ENCODE results near the gene C11orf52.

C11orf52 gene

GRCh38 chr11:111947143-111947542 lies 28.4 kb downstream of the C11orf52 start:
- Histone ChIP-seq H3K79me2 (ENCODE audit: insufficient read depth, low read length) (no peaks in the 10 kb centered on the region), H4K20me1 (ENCODE audit: low read depth, low read length) (no peaks in the 10 kb centered on the region), H3F3A (ENCODE audit: insufficient read depth) (no peaks in the 10 kb centered on the region), H3K9me3 (ENCODE audit: insufficient read depth, low read length) (no peaks in the 10 kb centered on the region; the same call in 1 of the 2 replicates), H3K9me2 (replicated peaks; ENCODE audit: insufficient read depth, low read length) (no peaks in the 10 kb centered on the region), H3K9ac (ENCODE audit: low read length) (no peak overlapping the region), H3K4me3 (ENCODE audit: insufficient read depth, low read length, poor library complexity, severe bottlenecking) (no peak overlapping the region), H3K27me3 (ENCODE audit: low read length) (no peaks in the 10 kb centered on the region), H3K27ac (ENCODE audit: low read depth, low read length) (no peak overlapping the region), H3K4me2 (ENCODE audit: low read depth, low read length, poor library complexity, severe bottlenecking) (no peak overlapping the region), H3K36me3 (ENCODE audit: low read length) (no peaks in the 10 kb centered on the region), H2AFZ (ENCODE audit: low read depth, low read length, severe bottlenecking) (no peak overlapping the region)
- TF ChIP-seq CTCF (IDR thresholded peaks at IDR 0.05; ENCODE audit: insufficient read depth, low read length, poor library complexity, severe bottlenecking) = no peak
- TF ChIP-seq EZH2phosphoT487 (conservative IDR thresholded peaks at IDR 0.05; ENCODE audit: low read length) = no peak

GRCh38 chr11:111949519-111950426 lies 31.1 kb downstream of the C11orf52 start:
- no peaks in the 10 kb centered on the region for H3K36me3 ChIP-seq (ENCODE audit: low read length)
- H3F3A ChIP-seq (ENCODE audit: insufficient read depth) = no peaks in the 10 kb centered on the region
- H3K27me3 ChIP-seq (ENCODE audit: low read length) = no peaks in the 10 kb centered on the region
- H4K20me1 ChIP-seq (ENCODE audit: low read depth, low read length) = no peaks in the 10 kb centered on the region
- H3K9me2 ChIP-seq (replicated peaks; ENCODE audit: insufficient read depth, low read length) = no peaks in the 10 kb centered on the region
- no peak for TF ChIP-seq CTCF (IDR thresholded peaks at IDR 0.05; ENCODE audit: insufficient read depth, low read length, poor library complexity, severe bottlenecking)
- no peak for TF ChIP-seq EZH2phosphoT487 (conservative IDR thresholded peaks at IDR 0.05; ENCODE audit: low read length)
- no peak overlapping the region for H2AFZ ChIP-seq (ENCODE audit: low read depth, low read length, severe bottlenecking)
- H3K9me3 ChIP-seq (ENCODE audit: insufficient read depth, low read length) = no peaks in the 10 kb centered on the region; the same call in 1 of the 2 replicates
- no peak overlapping the region for H3K4me3 ChIP-seq (ENCODE audit: insufficient read depth, low read length, poor library complexity, severe bottlenecking)
- no peak overlapping the region for H3K4me2 ChIP-seq (ENCODE audit: low read depth, low read length, poor library complexity, severe bottlenecking)
- no peak overlapping the region for H3K27ac ChIP-seq (ENCODE audit: low read depth, low read length)
- H3K79me2 ChIP-seq (ENCODE audit: insufficient read depth, low read length) = no peaks in the 10 kb centered on the region
- no peak overlapping the region for H3K9ac ChIP-seq (ENCODE audit: low read length)

DNA sequence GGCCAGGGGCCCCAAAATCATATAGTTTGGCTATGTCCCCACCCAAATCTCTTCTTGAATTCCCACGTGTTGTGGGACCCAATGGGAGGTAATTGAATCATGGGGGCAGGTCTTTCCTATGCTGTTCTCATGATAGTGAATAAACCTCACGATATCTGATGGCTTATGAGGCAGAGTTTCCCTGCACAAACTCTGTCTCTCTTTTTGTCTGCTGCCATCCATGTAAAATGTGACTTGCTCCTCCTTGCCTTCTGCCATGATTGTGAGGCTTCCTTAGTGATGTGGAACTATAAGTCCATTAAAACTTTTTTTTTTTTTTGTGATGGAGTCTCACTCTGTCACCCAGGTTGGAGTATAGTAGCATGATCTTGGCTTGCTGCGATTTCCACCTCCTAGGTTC lies 32.9 kb downstream of the C11orf52 start:
- Histone ChIP-seq H4K20me1 (ENCODE audit: low read depth, low read length) (no peaks in the 10 kb centered on the region), H3K27ac (ENCODE audit: low read depth, low read length) (no peak overlapping the region), H3K4me2 (ENCODE audit: low read depth, low read length, poor library complexity, severe bottlenecking) (no peak overlapping the region), H3K79me2 (ENCODE audit: insufficient read depth, low read length) (no peaks in the 10 kb centered on the region), H3K4me3 (ENCODE audit: insufficient read depth, low read length, poor library complexity, severe bottlenecking) (no peak overlapping the region), H3K9me2 (replicated peaks; ENCODE audit: insufficient read depth, low read length) (no peaks in the 10 kb centered on the region), H3K36me3 (ENCODE audit: low read length) (no peaks in the 10 kb centered on the region), H3K9ac (ENCODE audit: low read length) (no peak overlapping the region), H3K9me3 (ENCODE audit: insufficient read depth, low read length) (no peaks in the 10 kb centered on the region; the same call in 1 of the 2 replicates), H2AFZ (ENCODE audit: low read depth, low read length, severe bottlenecking) (no peak overlapping the region), H3F3A (ENCODE audit: insufficient read depth) (no peaks in the 10 kb centered on the region), H3K27me3 (ENCODE audit: low read length) (no peaks in the 10 kb centered on the region)
- TF ChIP-seq CTCF (IDR thresholded peaks at IDR 0.05; ENCODE audit: insufficient read depth, low read length, poor library complexity, severe bottlenecking) = no peak
- no peak for TF ChIP-seq EZH2phosphoT487 (conservative IDR thresholded peaks at IDR 0.05; ENCODE audit: low read length)
